Fibroblast of skin of left biceps (primary cell): ENCODE measurements around the gene LSR.
"Not testable (repeated sequence)": the region's sequence is repeated elsewhere in the genome, so short reads cannot be mapped to it uniquely, and the experiment has no call there.

Source experiments
- DNase-seq, 2 experiments: peaks; one replicate each; pipeline ENCODE4 v3.0.0-alpha.2; 2013; ENCODE audit warnings: low read depth in 2 of 2

Gene LSR

DNA sequence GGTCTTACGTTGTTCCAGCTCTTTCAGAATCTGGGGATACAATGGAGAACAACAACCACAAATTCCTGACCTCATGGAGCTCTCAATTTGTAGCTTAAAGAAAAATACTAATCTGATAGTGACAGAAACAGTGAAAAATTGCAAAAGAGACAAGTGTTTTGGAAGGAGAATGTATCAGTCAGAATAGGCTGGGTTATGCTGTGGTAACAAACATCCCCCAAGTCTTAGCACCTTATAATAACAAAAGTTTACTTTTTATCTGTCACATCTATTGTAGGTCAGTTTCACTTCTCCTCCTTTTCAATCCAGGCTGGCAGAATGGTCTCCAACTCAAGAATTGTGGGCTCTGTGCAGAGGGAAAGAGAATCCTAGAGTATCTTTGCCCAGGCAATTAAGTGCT is 29.8 kb upstream of the LSR start:
- DNase-seq, result no peak

- DNase-seq, result no peak
Measured at GRCh38 chr19:35220315-35220921, 28.4 kb upstream of the LSR start.

DNA sequence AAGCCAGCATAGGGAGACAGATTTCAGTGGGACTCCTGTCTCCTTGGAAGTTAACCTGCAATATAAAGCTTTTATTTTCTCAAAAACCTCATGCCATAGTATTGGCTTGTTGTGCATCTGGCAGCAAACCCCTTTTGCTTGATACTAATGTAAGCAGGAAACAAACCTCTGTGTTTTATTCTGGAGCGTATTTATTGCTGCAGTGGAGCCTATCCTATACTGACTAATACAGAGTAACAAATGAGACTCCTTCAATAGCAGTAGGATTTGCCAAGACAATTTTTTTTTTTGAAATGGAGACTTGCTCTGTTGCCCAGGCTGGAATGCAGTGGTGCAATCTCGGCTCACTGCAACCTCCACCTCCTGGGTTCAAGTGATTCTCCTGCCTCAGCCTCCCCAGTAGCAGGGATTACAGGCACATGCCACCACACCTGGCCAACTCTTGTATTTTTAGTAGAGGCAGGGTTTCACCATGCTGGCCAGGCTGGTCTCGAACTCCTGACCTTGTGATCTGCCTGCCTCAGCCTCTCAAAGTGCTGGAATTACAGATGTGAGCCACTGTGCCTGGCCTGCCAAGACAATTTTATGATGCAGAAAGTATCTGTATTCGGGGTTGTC is 27.7 kb upstream of the LSR start:
- DNase-seq, result not testable (repeated sequence)

DNA sequence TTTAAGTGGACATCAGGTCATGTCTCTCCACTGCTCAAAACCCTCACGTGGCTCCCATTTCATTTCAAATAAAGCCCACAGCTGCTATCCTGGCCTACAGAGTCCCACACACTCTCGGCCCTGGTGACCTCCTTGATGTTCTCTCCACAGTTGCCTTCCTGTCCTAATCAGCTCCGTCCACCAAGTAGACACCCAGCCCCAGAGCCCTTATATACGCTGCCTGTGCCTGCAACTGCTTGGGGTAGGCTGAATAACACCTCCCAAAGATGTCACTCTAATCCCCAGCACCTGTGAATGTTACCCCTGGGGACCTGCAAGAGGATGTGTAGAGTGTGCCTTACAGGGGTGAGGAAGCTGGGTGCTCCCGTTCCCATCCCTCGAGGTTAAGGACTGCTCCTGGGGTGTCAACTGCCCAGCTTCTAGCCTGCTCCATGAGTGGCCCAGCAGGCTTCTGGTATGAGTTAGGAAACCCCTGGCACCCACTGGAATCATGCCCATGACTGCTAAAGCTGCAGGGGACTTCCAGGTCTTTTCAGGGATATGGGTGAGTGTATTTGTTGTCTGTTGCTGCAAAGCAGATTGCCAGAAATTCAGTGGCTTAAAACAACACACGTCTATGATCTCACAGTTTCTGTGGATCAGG is 26.3 kb upstream of the LSR start:
- DNase-seq, result no peak

DNA sequence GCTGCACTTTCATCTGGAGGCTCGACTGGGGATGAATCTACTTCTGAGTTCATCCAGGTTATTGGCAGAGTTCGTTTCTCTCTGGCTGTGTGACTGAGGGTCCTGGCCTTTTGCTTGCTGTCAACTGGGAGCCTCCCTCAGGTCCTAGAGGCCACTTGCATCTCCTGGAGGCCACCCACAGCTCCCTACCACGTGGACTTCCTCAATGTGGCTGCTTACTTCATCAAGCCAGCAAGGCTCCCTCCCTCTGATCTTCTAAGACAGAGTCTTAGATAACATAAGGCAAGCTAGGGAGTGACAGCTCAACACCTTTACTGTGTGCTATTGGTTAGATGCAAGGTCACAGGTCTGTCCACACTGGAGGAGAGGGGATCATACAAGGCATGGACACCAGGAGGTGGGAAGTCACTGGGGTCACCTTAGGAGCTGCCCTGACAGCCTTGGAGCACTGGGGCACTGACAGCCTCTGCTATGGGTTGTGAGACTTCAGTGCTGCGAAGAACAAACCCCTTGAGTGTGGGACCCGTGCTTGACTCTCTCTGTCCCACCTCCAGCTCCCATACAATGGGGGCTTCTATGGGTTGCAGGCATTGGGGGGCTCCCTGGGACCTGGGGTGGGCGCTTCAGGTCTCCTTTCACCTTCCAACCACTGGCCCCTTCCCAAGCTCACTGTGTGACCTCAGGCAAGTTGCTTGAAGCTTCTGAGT is 25.6 kb upstream of the LSR start:
- DNase-seq, result no peak

DNA sequence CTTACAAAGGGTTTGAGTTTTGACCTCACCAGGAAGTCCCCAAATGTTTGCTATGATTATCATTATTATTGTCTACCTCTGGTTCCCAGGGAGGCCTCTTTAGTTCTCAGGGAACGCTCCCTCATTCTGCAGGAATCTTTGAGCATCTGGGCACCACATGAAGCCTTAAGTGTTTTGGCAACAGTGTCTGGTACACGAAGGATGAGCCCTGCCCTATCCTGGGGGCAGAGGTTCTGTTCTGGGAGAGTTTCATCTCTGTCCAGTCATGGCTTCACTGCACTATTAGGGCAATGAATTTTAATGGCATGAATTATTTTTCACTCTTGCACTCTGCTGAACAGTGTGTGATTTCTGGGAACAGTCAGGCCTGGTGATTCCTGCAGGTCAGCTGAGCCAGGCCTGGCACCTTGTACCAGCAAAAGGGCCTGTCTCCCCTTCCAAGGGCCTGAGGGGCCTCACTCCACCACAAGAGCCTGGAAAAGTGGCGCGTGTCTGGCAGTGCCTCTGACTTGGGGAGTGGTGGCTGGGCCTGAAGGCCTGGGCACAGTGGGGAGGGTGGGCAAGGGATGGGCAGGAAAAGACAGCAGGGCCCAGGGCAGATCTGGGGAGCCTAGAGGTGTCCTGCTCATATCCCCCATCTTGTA is 24.8 kb upstream of the LSR start:
- DNase-seq, result no peak

- DNase-seq, result no peak
Measured at GRCh38 chr19:35224681-35225571, 23.9 kb upstream of the LSR start.

GRCh38 chr19:35225951-35226350 is 22.9 kb upstream of the LSR start:
- no peak for DNase-seq

DNA sequence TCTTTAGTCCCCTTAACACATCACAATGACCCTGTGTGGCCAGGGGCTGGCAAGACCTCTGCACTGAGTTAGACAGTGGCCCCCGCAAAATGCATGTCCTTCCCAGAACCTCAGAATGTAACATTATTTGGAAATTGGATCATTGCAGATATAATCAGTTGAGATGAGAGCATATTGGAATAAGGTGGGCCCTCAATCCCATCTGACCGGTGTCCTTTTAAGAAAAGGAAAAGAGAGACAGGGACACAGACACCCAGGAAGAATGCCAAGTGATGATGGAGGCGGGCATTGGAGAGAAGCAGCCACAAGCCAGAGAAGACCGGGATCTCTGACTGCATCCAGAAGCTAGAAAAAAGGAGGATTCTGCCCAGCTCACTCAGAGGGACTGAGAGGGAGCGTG is 22.1 kb upstream of the LSR start:
- no peak for DNase-seq

GRCh38 chr19:35228177-35228930 is 20.4 kb upstream of the LSR start, which contains the start of gene FAM187B:
Gene FAM187B (minus strand): TSS chr19:35228739. CDS start chr19:35228680, 59 bp downstream.
- DNase-seq, result no peak

DNA sequence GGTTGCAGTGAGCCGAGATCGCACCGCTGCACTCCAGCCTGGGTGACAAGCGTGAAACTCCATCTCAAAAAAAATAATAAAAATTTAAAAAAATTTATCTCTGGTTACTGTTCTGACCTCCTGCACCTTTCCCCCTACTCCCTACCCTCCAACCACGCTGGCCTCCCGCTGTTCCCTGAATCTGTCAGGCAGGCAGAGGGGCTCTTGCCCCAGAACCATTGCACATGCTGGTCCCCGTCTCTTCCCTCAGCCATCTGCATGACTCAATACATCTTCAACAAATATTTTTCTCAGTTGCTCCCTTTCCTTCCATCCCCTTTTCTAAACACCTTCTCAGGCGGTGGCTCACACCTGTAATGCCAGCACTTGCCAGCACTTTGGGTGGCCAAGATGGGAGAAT is 19.2 kb upstream of the LSR start:
- no peak for DNase-seq

DNA sequence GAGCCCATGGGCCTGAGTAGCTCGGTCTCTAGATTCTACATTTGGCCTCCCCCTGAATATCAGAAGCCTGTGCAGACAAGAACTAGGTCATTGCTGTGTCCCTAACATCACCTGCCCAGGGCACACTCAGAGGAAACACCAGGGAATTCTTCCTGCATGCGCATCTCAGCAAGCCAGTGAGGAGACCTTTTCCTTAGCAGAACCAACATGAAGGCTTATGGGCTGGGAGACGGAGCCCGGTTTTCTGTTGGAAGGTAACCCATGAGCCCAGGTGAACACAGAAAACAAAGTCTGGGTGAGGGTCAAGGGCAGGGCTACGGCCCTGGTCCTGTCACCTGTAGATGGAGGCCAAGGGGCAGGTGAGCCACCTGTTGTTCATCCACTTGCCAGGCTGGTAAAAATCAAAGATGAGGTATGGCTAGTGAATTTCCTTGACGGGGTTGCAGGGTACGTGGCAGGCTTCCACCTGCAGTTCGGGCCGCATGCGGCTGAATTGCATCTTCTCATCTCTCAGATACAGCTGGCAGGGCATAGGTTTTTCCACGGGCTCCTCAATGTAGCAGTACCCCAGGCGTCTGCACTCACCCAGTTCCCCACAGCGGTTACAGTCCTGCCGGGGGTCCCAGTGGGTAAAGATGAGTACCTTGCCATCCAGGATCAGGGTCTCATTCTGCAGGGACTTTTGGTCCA is 16.7 kb upstream of the LSR start:
- no peak for DNase-seq

DNA sequence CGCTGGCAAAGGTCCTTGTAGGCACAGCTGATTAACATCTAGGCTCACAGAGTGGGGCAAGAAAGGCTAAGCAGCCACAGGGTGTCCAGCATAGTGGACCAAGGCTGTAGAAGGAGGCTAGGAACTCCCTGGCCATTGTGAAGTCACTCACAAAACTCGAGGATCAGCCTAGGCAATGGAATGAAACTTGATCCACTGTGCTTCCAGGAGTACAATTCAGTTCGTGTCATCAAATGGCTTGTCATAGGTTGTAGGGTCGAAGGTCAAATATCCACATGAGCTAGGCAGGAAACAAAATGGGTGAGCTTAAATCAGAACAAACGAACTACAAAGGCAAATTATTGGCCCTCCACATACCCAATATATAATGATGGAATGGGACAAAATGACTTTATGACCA is 15.9 kb upstream of the LSR start:
- no peak for DNase-seq

GRCh38 chr19:35236638-35237400 is 12.0 kb upstream of the LSR start:
- no peak for DNase-seq

GRCh38 chr19:35239597-35239996 is 9.2 kb upstream of the LSR start:
- DNase-seq, result not testable (repeated sequence)

GRCh38 chr19:35240327-35240726 is 8.5 kb upstream of the LSR start:
- no peak for DNase-seq

DNA sequence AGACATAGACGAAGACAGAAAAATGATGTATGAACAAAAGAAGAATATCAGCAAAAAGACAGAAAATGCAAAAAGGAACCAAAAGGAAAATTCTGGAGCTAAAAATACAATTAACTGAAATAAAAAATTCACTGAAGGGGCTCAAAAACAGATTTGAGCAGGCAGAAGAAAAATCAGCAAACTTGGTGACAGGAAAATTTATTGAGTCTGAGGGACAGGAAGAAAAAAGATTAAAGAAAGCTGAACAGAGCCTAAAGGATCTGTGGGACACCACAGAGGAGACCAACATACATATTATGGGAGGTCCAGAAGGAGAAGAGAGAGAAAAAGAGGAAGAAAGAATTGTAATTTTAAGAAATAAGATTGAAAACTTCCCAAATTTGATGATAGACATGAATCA is 7.4 kb upstream of the LSR start:
- no peak for DNase-seq

GRCh38 chr19:35246466-35247092 is 2.2 kb upstream of the LSR start:
- DNase-seq, result no peak
